Measurements from ENCODE around the gene DBP. TPM values are rescaled to one million over a fixed set of nuclear protein-coding genes. Genes with fewer than 3 reads are reported as not detected.

The DBP gene
- total and polyA plus RNA-seq, 12 donors, result 11.5 to 80.6 (median 53.6) TPM

GRCh38 chr19:48619692-48620585 is 17.2 kb downstream of the DBP start:
- WGBS, 4 donors, result 29 to 32% (median 32%) methylated on average over 6 of the region's 6 CpGs
- H3K4me1 ChIP-seq (replicated peaks in 1 of 2), result peaks cover 33 to 44% of the 10 kb centered on the region in 2 donors
- DNase-seq, result peak in 4 of 7 donors; percentile 26 to 69 (median 48)
- no peaks in the 10 kb centered on the region for H3K27me3 ChIP-seq
- intact Hi-C loops (cut with DNase I), result no loop called here
- peak in 3 of 6 experiments; percentile 22 to 42 (median 28) for TF ChIP-seq CTCF (IDR thresholded peaks at IDR 0.05)
- no peak for TF ChIP-seq POLR2A (IDR thresholded peaks at IDR 0.05)
- H3K27ac ChIP-seq, result peak overlapping the region; percentile 84 to 96 (median 92)
- no peaks in the 10 kb centered on the region for H3K9me3 ChIP-seq (replicated peaks in 1 of 3)
- H3K36me3 ChIP-seq (replicated peaks in 1 of 2), result peaks cover 0 to 27% of the 10 kb centered on the region in 2 donors
- H3K4me3 ChIP-seq, result peak overlapping the region in 2 of 4 donors; percentile 82 to 97

- Histone ChIP-seq H3K4me3 (peak within 1 kb of the TSS; percentile 38 to 97 (median 88)), H3K27me3 (no peaks in the 10 kb centered on the region), H3K9me3 (replicated peaks in 1 of 3) (no peaks in the 10 kb centered on the region), H3K4me1 (replicated peaks in 1 of 2) (peaks cover 26 to 45% of the 10 kb centered on the region in 2 donors), H3K36me3 (replicated peaks in 1 of 2) (peaks cover 0 to 30% of the 10 kb centered on the region in 2 donors), H3K27ac (peak within 1 kb of the TSS; percentile 84 to 96 (median 92))
- peak in 1 of 6 experiments; percentile 14 for TF ChIP-seq CTCF (IDR thresholded peaks at IDR 0.05)
- peak; percentile 86 to 98 for TF ChIP-seq POLR2A (IDR thresholded peaks at IDR 0.05)
- 0 to 1% (median 0%) methylated on average over 10 to 69 of the region's 69 CpGs for WGBS, 4 donors
- intact Hi-C loops (cut with DNase I), result no loop called here
- DNase-seq, result peak; percentile 97 to 100 (median 98)
These were observed 18.1 kb downstream of the DBP start, which contains the start of the genes RPL18 and SPHK2 for GRCh38 chr19:48618916-48619691. Gene RPL18, minus strand, starts transcription at chr19:48619178. Its CDS starts 35 bp downstream, at chr19:48619143. Gene SPHK2, plus strand, starts transcription at chr19:48619506. Its CDS starts 1,009 bp downstream, at chr19:48620515.

- H3K9me3 ChIP-seq (replicated peaks in 1 of 3), result no peaks in the 10 kb centered on the region
- H3K36me3 ChIP-seq (replicated peaks in 1 of 2), result peaks cover 0 to 30% of the 10 kb centered on the region in 2 donors
- H3K4me1 ChIP-seq (replicated peaks in 1 of 2), result peaks cover 21 to 40% of the 10 kb centered on the region in 2 donors
- 1 to 6% (median 2%) methylated on average over 10 to 18 of the region's 18 CpGs for WGBS, 4 donors
- no peaks in the 10 kb centered on the region for H3K27me3 ChIP-seq
- peak overlapping the region; percentile 38 to 97 (median 88) for H3K4me3 ChIP-seq
- DNase-seq, result peak in 5 of 7 donors; percentile 25 to 72 (median 50)
- intact Hi-C loops (cut with DNase I), result no loop called here
- TF ChIP-seq POLR2A (IDR thresholded peaks at IDR 0.05), result no peak
- TF ChIP-seq CTCF (IDR thresholded peaks at IDR 0.05), result no peak
- peak overlapping the region; percentile 47 to 96 (median 92) for H3K27ac ChIP-seq
These were observed 18.8 kb downstream of the DBP start for GRCh38 chr19:48618278-48618915.
